Dedifferentiated amniotic fluid mesenchymal stem cell (primary cell): ENCODE results near the gene BPIFB6.

Experiments
- DNase-seq: peaks from one replicate; pipeline ENCODE4 v3.0.0-alpha.2; 2016; ENCODE audit errors: extremely low spot score

The BPIFB6 gene

DNA sequence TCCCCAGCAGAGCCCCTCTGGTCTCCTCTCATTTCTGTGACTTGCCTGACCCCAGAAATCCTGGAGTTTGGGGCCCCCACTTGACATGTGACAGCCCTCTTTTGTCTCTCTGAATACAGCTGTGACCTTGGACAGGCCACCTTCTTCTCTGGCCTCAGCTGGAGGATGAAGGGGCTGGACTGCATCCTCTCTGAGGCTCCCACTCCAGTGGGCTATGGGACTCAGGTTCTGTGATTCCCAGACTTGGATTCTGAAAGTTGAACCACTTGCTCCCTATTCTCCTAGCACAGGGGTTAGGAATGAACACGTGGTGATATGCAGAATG is 31.3 kb downstream of the BPIFB6 start:
- DNase-seq: no peak

GRCh38 chr20:33063271-33063670 is 31.8 kb downstream of the BPIFB6 start:
- DNase-seq: no peak

- no peak for DNase-seq
These were observed 33.3 kb downstream of the BPIFB6 start for GRCh38 chr20:33064572-33065287.

DNA sequence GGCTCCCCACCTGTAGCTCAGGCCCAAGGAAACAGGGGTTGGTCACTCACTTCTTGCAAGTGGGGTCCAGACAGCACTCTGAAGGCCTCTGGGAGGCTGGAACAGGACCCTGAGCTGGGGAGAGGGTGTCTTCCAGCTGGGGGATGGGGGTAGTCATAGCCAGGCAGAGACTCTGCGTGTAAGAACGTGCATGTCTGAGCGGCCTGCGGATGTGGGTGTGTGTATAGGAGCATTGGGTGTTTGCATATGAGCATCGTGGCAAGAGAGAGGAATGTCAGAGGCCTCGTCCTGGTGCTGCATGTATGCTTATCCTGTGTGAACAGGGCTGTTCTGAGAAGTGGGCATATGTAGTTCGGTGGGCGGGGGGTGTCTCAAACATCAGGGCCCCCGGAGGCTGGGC is 34.3 kb downstream of the BPIFB6 start:
- no peak for DNase-seq

- no peak for DNase-seq
These were observed 36.4 kb downstream of the BPIFB6 start for GRCh38 chr20:33067806-33068205.

- no peak for DNase-seq
These were observed 36.9 kb downstream of the BPIFB6 start for GRCh38 chr20:33068251-33068939.

- DNase-seq: no peak
These were observed 38.2 kb downstream of the BPIFB6 start for GRCh38 chr20:33069673-33070072.

DNA sequence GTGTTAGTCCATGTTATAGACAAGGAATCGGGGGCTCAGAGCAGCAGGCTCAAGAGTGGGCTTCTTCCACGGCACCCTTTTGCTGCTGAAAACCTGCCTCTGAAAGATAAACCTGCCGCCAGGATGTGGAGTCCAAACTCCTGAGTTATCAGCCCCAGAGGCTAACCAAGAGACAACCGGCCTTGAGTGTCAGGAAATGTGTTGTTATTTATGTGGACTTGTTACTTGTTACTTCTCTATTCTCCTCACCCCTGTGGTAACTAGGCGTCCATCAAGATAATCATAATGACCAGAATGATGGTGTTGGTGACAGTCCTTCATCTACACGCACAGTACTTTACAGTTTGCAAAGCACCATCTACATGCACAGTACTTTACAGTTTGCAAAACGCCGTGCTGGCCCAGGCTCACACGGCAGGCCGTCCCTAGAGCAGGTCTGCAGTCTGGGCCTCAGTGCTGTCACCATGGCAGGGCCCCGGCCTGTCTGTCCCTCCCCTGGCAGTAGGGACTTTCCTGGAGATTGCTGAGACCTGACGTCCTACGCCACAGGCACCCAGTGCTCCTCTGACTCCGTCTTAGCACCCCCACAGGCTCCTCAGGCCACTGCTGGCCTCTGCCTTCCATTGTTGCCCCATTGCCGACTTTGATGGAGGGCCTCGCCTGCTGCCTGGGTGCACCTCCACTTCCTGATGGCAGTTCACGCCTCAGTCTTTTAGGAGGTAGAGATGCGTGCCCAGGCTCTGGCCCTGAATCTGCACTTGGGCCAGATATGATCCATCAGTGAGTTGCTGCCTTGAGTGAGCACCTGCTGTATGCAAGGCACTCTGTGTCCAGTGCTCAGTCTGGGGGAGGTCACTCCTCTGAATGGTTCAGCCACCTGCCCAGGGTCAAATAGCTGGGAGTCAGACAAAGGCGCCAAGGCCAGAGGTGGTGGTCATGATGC is 38.9 kb downstream of the BPIFB6 start:
- DNase-seq: no peak

DNA sequence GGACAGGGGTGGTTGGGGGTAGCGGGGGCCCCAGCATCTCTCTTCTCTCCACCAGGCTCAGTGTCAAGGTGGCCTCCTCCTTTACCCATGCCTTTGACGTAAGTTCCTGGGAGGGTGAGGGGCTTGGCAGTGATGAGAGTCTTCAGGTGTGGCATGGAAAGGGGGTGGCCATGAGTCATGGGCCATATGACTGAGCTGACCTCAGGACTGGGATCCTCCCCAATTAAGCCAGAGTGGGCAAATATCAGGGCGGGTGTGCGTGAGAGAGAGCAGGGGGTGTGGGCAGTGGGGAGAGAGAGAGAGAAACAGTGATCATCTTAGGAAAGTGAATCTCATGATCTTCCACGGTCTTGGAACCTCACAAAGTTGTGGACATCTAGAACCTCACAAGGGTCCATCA is 39.8 kb downstream of the BPIFB6 start:
- no peak for DNase-seq

DNA sequence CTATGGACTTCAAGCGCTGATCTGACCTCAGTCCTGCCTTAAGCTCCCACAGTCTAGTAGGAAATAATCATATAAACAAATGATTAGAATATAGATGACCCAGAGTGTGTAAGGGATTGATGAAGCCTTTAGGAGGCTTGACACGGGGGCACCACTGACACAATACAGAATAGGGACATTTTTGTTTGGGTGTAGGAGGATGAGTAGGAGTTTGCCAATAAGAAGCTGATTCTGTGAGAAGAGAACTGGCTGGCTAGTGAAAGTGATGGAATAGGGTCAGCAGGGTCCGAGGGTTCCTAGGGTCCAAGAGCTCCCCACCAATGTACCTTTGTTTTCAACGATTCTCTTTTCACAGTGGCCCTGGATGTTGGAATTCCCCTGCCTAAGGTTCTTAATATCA is 40.9 kb downstream of the BPIFB6 start:
- DNase-seq: no peak

- no peak for DNase-seq
These were observed 41.4 kb downstream of the BPIFB6 start for GRCh38 chr20:33072813-33073212.

DNA sequence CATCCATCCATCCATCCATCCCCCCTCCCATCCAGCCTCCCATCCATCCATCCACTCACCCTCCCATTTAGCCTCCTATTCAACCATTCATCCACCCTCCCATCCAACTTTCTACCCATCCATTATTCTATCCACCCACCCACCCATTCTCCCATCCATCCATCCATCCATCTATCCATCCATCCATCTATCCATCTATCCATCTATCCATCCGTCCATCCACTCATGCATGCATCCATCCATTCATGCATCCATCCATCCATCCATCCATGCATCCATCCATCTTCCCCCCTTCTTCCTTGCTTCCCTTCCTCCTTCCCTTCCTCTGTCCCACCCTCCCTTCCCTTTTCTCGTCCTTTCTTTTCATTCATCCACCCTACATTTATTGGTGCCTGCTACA is 43.2 kb downstream of the BPIFB6 start:
- no peak for DNase-seq

DNA sequence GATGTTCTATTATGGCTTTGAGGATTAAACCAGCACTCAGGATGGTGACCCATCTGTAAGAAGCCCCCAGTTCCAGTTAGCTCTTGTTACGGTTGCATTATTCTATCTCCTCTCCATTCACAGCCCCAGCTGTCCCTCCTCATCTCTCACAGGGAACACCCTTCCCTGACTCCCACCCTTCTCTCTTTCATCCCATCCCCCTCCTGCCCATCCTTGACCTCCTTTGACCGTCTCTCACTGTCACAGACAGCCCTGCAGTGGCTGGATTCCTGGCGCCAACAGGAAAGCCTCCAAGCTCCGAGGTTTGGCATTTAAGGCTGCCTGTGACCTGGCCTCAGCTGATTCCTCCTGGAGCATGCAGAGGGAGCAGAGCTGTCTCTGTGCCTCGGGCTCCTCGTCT is 43.8 kb downstream of the BPIFB6 start:
- DNase-seq: no peak

DNA sequence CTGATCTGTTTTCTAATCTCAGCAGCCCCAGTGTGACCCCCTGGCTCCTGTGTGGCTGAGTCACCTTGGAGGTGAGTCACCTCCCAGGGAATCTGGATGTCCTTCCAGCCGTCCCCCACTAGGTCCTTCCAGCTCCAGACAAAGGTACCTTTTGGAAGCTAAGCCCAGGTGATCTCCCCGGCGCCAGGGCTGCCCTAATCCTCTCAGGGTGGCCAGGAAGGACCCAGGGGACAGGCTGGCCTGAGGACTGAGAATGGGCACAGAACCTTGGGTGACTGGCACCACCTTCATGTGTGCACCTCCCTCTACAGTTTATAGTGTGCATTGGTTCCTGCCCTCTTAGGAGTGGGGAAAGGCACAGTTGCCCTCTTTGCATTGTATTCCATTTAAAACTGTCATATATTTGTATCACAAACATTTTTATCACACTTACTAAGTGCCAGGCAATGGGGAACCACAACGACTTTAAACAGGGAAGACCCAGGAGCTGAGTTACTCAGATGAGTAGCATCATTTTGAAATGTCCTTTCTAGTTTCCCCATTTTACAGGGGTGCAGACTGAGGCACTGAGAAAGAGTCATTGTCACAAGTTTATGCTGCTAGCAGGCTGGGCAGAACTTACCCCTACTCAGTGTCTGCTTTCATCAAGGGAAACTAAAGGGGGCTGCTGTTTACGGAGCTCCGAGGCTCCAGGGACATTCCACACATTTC is 45.4 kb downstream of the BPIFB6 start:
- DNase-seq: no peak

DNA sequence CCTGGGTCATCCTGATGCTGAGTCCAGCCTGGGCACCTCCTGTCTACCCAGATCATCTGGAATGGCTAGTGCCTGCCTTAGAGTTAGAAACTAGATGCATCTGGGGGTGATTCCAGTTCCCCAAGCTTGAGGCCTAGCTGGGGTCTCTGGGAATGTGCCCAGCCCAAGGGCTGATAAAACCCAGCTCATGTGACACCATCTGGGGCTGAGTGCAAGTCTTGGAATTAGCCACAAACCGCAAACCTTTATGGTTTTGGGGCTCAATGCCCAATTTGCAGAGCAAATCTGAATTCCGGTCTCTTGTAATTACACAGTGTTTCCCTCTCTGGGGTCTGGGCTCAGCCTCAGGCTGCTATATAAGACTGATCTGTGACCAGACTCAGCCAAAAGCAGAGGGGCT is 47.8 kb downstream of the BPIFB6 start, which contains the start of gene BPIFB4:
BPIFB4 (plus strand) TSS at position 385 of the 400 bp plus-strand sequence. CDS start 1,884 bp downstream, outside the sequence.
- DNase-seq: peak; percentile 39

DNA sequence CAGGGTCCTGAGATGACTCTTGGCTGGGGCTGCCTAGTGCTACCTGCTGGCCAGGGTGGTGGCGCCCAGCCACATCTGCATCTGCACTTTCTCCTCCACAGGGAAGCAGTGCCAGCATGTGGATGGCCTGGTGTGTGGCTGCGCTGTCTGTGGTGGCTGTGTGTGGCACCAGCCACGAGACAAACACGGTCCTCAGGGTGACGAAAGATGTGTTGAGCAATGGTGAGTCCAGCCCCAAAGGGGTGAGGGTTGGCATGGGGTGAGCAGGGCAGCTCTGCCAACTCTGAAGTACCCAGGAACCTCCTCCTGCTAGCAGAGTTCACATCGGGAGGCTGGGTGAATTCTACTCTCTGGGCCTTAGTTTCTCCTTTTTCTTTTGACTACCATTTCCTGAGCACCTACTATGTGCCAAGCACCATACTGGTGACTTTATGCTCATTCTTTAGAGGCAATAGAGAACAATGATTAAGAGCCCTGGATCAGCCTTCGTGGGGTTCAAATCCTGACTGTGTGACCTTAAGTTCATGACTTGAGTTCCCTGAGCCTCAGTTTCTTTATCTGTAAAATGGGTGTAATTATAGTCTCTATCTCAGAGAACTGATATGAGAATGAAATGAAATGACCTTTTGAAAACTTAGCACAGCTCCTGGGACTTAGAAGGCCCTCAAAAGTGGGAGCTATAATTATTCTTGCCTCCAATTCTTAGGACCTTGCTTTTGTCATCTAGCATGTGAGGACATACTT is 50.1 kb downstream of the BPIFB6 start:
- no peak for DNase-seq

DNA sequence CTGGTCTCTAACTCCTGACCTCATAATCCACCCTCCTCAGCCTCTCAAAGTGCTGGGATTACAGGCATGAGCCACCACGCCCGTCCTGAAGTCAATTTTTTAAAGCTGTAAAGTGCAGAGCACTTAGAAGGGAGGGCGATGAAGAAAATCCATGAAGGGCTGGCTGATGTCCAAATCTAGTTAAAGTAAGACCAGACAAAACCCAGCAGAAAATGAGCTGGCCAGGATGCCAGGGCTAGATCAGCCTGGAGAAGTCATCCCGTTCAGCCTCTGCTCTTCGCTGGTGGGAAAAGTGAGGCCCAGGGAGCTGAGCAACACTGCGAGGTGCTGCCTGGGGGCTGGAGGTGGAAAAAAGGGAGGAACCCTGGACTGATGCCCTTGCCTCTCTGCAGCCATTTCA is 51.1 kb downstream of the BPIFB6 start:
- DNase-seq: no peak

DNA sequence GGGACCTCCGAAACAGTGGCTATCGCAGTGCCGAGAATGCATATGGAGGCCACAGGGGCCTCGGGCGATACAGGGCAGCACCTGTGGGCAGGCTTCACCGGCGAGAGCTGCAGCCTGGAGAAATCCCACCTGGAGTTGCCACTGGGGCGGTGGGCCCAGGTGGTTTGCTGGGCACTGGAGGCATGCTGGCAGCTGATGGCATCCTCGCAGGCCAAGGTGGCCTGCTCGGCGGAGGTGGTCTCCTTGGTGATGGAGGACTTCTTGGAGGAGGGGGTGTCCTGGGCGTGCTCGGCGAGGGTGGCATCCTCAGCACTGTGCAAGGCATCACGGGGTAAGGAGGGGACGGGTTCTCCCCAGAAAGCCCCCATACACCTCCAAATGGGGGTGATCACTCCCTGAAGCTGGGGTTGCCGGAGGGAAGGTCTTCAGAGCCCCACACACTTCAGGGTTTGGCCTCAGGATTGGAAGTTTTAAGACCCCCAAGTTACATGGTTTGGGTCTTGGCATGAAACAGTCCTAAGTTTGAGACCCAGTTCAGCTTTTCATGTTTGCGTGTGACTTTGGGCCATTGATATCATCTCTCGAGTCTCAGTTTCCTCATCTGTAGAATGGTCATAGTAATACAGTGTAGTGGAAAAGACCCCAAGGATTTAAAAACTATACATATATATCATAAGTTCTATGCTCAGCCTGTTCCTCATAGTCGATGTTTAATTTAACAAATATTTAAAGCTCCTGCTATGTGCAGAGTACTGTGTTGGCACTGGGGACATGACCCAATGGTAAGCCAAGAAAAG is 52.3 kb downstream of the BPIFB6 start:
- no peak for DNase-seq

DNA sequence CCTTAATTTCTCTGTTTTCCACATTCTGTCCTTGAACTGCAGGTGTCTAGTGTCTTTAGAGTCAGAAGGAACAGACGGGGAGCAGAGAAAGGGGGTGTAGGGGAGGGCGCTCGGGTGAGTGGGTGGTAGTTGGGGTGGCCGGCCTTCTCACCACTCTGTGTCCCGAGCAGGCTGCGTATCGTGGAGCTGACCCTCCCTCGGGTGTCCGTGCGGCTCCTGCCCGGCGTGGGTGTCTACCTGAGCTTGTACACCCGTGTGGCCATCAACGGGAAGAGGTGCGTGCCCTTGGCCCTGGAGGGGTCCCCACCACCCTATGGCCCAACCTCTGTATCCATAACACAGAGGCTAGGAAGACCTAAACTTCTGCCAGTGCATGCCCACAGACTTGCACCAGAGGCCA is 53.3 kb downstream of the BPIFB6 start:
- no peak for DNase-seq

GRCh38 chr20:33086052-33086722 is 54.7 kb downstream of the BPIFB6 start:
- DNase-seq: no peak
